ENCODE results near the gene STXBP6.

The STXBP6 gene

GRCh38 chr14:25006961-25007795 lies 42.8 kb downstream of the STXBP6 start (continued):
- peak; percentile 74 for TF ChIP-seq PRDM10 (tag by site-specific recombination; IDR thresholded peaks at IDR 0.05)
- peak; percentile 47 for TF ChIP-seq ZNF335 (tag by site-specific recombination; conservative IDR thresholded peaks at IDR 0.05)
- peak; percentile 75 for TF ChIP-seq PRDM6 (tag by site-specific recombination; IDR thresholded peaks at IDR 0.05)
- TF ChIP-seq ZNF391 (tag by site-specific recombination; IDR thresholded peaks at IDR 0.05; ENCODE audit: borderline replicate concordance, low read depth), result no peak
- no peak for TF ChIP-seq ZNF585B (tag by site-specific recombination; IDR thresholded peaks at IDR 0.05)
- no peak for TF ChIP-seq KLF16 (tag by site-specific recombination; IDR thresholded peaks at IDR 0.05)
- no peak for TF ChIP-seq ZNF645 (tag by site-specific recombination; IDR thresholded peaks at IDR 0.05)

GRCh38 chr14:25006031-25006430 lies 43.9 kb downstream of the STXBP6 start:
- no peaks in the 10 kb centered on the region for H3K9me3 ChIP-seq (ENCODE audit: control insufficient read depth, insufficient read depth, low read depth, low read length)
- POLR2A ChIA-PET, result no interaction called here
- CTCF ChIA-PET, result no interaction called here
- no peak overlapping the region for H3K4me3 ChIP-seq (ENCODE audit: low read depth, low read length)
- peaks cover 26% of the 10 kb centered on the region for H3K4me1 ChIP-seq (ENCODE audit: control insufficient read depth, insufficient read depth, low read length)
- H3K27ac ChIP-seq (ENCODE audit: extremely low read depth, low read depth, low read length), result no peak overlapping the region
- no peaks in the 10 kb centered on the region for H3K36me3 ChIP-seq (ENCODE audit: control insufficient read depth in 2 of 2, insufficient read depth in 1 of 2, low read length in 2 of 2)
- TF ChIP-seq ZNF449 (tag by site-specific recombination; IDR thresholded peaks at IDR 0.05) (no peak), MZF1 (tag by site-specific recombination; IDR thresholded peaks at IDR 0.05; ENCODE audit: borderline replicate concordance) (no peak), ZNF169 (tag by site-specific recombination; IDR thresholded peaks at IDR 0.05) (no peak), ZNF48 (tag by site-specific recombination; IDR thresholded peaks at IDR 0.05) (no peak), ZNF561 (tag by site-specific recombination; IDR thresholded peaks at IDR 0.05; ENCODE audit: borderline replicate concordance) (no peak), TSHZ1 (tag by site-specific recombination; IDR thresholded peaks at IDR 0.05; ENCODE audit: borderline replicate concordance) (no peak), KLF17 (tag by site-specific recombination; IDR thresholded peaks at IDR 0.05) (no peak), ZNF133 (tag by site-specific recombination; IDR thresholded peaks at IDR 0.05) (no peak), ZNF510 (tag by site-specific recombination; IDR thresholded peaks at IDR 0.05; ENCODE audit: insufficient replicate concordance) (no peak), BCL11B (tag by site-specific recombination; IDR thresholded peaks at IDR 0.05; ENCODE audit: low read depth) (no peak), ZNF362 (tag by site-specific recombination; IDR thresholded peaks at IDR 0.05) (no peak), ZNF223 (tag by site-specific recombination; IDR thresholded peaks at IDR 0.05) (no peak), ZNF654 (tag by site-specific recombination; IDR thresholded peaks at IDR 0.05; ENCODE audit: low read depth) (no peak), ZNF544 (tag by site-specific recombination; IDR thresholded peaks at IDR 0.05) (no peak), HOXA7 (CRISPR knock-in tag; IDR thresholded peaks at IDR 0.05; ENCODE audit: borderline replicate concordance) (no peak)

Data from HEK293 (cell line).